BJ (cell line): ENCODE results near the gene MKI67. TPM values are rescaled to one million over a fixed set of nuclear protein-coding genes. Genes with fewer than 3 reads are reported as not detected.

Experiments
- CTCF ChIA-PET: fragments of 350-600 bp; formaldehyde crosslinking; extraction: SDS; loops from one replicate; lab custom pipeline; 2021; ENCODE audit warnings: antibody characterized with exemption, inconsistent platforms; lab: Yijun Ruan, JAX
- POLR2A ChIA-PET: fragments of 300-600 bp; sonication (Branson Sonifier 250); formaldehyde crosslinking; extraction: SDS; loops from one replicate; lab custom pipeline; 2021; ENCODE audit warnings: antibody characterized with exemption; lab: Charles Lee
- DNase-seq: peaks from one replicate; pipeline ENCODE4 v3.0.0-alpha.2; 2011; ENCODE audit warnings: low read depth
- H3K27me3 ChIP-seq: 2 replicates; pipeline ENCODE4 v1.6.0; 2011; ENCODE audit warnings: low read length; ENCODE audit not compliant: control insufficient read depth, insufficient read depth
- H3K36me3 ChIP-seq: 2 replicates; pipeline ENCODE4 v1.5.1; 2011; ENCODE audit warnings: low read length; ENCODE audit not compliant: control insufficient read depth, insufficient read depth
- H3K4me3 ChIP-seq: 2 replicates; pipeline ENCODE4 v1.5.1; 2011; ENCODE audit warnings: low read depth, mild to moderate bottlenecking, control low read depth, low read length
- polyA plus RNA-seq: library from polyadenylated mRNA; depleted of rRNA; stranded (reverse); fragments of >200 nt; gene quantifications from 2 replicates; pipeline ENCODE4 v1.2.3, GENCODE V29; 2011
- TF ChIP-seq, protein P1 (sequence below): IDR thresholded peaks from 2 replicates; pipeline ENCODE4 v1.5.1; 2011; ENCODE audit warnings: low read depth, mild to moderate bottlenecking, control low read depth, inconsistent platforms, low read length, moderate library complexity; ENCODE audit not compliant: insufficient read depth

Gene MKI67
- polyA plus RNA-seq, 1 experiment = 11.8 TPM

DNA sequence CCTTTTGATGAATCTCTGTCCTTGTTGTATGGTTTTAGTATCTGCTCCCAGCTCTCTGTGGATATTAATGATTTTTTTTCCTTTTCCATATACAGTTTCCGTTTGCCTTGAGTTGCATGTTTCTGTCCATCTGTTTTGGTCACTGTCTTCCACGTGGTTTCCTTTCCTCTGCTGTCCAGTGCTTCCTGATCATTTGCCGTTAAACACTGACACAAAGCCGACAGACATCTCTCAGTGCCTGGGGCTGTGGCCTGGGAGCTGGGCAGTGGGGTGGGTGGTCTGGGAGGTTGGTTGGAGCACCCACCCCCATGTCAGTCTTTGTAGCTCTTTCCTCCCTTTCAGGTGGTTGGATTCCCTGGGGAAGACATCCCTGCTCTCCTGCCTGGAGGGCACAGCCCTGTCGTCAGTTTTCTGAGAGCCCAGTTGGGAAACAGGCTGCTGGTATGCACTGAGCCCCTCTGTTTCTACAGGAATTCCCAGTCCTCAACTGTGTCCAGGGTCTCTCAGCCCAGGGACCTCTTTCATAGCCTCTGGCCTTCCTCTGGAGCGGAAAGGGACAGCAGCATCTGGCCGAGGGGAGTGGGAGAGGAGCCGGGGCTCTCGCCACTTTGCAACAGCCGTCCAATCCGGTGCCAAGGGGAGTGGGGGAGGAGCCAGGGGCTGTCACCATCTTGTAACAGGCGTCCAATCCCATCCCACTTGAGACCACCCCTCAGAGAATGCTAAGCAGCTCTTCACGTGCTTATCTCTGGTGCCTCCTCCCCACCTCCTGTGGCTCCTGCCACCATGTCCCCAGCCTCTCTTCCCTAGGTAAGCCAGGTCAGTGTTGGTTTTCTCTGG lies 26.7 kb upstream of the MKI67 start:
- TF ChIP-seq, protein P1, sequence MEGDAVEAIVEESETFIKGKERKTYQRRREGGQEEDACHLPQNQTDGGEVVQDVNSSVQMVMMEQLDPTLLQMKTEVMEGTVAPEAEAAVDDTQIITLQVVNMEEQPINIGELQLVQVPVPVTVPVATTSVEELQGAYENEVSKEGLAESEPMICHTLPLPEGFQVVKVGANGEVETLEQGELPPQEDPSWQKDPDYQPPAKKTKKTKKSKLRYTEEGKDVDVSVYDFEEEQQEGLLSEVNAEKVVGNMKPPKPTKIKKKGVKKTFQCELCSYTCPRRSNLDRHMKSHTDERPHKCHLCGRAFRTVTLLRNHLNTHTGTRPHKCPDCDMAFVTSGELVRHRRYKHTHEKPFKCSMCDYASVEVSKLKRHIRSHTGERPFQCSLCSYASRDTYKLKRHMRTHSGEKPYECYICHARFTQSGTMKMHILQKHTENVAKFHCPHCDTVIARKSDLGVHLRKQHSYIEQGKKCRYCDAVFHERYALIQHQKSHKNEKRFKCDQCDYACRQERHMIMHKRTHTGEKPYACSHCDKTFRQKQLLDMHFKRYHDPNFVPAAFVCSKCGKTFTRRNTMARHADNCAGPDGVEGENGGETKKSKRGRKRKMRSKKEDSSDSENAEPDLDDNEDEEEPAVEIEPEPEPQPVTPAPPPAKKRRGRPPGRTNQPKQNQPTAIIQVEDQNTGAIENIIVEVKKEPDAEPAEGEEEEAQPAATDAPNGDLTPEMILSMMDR = no peak
- no peak for DNase-seq
- ChIA-PET CTCF (interaction anchor here (1.3 to 7.2 kb wide), 4 partner anchors 9 to 81 kb away, joined by 3 to 137 read pairs (median 4); no protein-coding TSS in a partner anchor), POLR2A (no interaction called here)
- H3K4me3 ChIP-seq = no peak overlapping the region
- no peaks in the 10 kb centered on the region for H3K36me3 ChIP-seq
- peaks cover 7% of the 10 kb centered on the region; the same call in 1 of the 2 replicates for H3K27me3 ChIP-seq

DNA sequence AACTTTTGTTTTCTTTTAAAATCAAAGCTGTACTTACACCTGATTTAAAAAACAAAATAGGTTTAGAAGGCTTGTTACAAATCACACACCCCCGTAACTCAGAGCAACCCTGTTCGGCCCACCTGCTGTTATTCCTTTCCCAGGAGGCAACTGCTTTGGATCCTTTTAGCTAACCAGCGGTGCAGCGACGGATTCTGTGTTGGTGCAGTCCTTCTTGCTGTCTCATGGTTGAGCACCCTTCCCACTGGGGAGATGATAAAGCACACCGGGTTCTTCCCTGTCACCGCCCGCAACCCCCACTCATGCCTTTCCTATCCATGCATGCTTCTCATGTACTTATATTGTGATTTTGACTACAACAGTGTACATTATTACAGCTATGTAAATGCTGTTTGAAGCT lies 24.8 kb upstream of the MKI67 start:
- ChIA-PET CTCF (interaction anchor here (0.7 to 7.2 kb wide), 27 partner anchors 9 to 267 kb away, joined by 3 to 137 read pairs (median 4); partner anchors contain the start of gene PTPRE), POLR2A (no interaction called here)
- Histone ChIP-seq H3K36me3 (no peaks in the 10 kb centered on the region), H3K4me3 (no peak overlapping the region), H3K27me3 (peaks cover 7% of the 10 kb centered on the region; the same call in 1 of the 2 replicates)
- TF ChIP-seq, protein P1 = no peak
- no peak for DNase-seq

DNA sequence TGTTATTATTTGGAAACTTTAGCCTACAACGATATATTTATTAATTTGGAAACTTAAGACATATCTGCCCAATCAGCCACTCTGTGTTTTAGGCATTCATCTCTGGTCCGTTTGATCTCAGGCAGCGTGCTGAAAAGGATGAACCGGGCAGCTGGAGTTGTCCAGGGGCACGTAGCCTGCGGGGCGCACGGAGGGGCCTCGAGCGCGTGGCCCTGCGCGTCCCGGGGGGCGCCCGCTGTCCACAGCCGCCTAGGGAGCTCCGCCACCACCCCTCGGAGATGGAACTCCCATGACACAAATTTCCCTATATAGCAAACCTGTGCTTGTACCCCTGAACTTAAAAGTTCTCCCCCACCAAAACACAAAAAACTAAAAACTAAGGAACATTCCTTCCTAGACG lies 24.3 kb upstream of the MKI67 start:
- ChIA-PET CTCF (interaction anchor here (0.7 to 7.2 kb wide), 27 partner anchors 9 to 267 kb away, joined by 3 to 137 read pairs (median 4); partner anchors contain the start of gene PTPRE), POLR2A (no interaction called here)
- no peaks in the 10 kb centered on the region for H3K36me3 ChIP-seq
- H3K27me3 ChIP-seq = peaks cover 7% of the 10 kb centered on the region; the same call in 1 of the 2 replicates
- H3K4me3 ChIP-seq = peak overlapping the region; percentile 66
- TF ChIP-seq, protein P1 = no peak
- DNase-seq = no peak

DNA sequence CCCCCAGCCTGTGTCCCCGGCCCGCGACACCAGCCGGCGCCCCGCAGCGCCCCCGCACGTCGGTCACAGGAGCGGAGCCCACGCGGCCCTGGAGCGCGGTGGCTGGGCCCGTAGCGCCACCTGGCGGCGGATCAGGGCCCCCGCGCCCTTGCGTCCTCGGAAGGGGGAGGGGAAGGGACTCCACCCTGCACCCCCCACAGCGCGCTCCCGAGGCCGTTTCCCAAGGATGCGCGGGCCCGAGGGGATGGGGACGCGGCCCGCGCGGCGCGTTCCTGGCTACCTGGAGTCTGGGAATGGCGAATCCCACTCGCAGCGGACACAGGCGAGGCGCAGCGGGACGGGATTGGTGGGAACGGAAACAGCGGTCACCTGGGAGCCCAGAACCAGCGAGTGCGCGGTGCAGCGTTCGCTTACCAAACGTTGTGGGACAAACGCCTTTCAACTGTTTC lies 23.8 kb upstream of the MKI67 start:
- TF ChIP-seq, protein P1 = peak; percentile 81
- H3K27me3 ChIP-seq = peaks cover 7% of the 10 kb centered on the region; the same call in 1 of the 2 replicates
- H3K4me3 ChIP-seq = peak overlapping the region; percentile 66
- CTCF ChIA-PET = interaction anchor here (0.7 to 7.2 kb wide), 27 partner anchors 10 to 260 kb away, joined by 3 to 137 read pairs (median 4); partner anchors contain the start of gene PTPRE
- POLR2A ChIA-PET = no interaction called here
- no peaks in the 10 kb centered on the region for H3K36me3 ChIP-seq
- no peak for DNase-seq
